ENCODE results near the gene CAPN9.

The CAPN9 gene

GRCh38 chr1:230706887-230707731 is 40.1 kb upstream of the CAPN9 start:
- TF ChIP-seq CTCF (IDR thresholded peaks at IDR 0.05; ENCODE audit: borderline replicate concordance, control extremely low read depth, extremely low read depth, insufficient read depth, missing control alignments): no peak
- in situ Hi-C loops (cut with MboI; ENCODE audit: low sequenced_read_pairs, unreplicated experiment): no loop called here
- no peak for DNase-seq (ENCODE audit: low spot score)

GRCh38 chr1:230707732-230708630 is 39.2 kb upstream of the CAPN9 start:
- DNase-seq (ENCODE audit: low spot score): no peak
- in situ Hi-C loops (cut with MboI; ENCODE audit: low sequenced_read_pairs, unreplicated experiment): no loop called here
- no peak for TF ChIP-seq CTCF (IDR thresholded peaks at IDR 0.05; ENCODE audit: borderline replicate concordance, control extremely low read depth, extremely low read depth, insufficient read depth, missing control alignments)

- in situ Hi-C loops (cut with MboI; ENCODE audit: low sequenced_read_pairs, unreplicated experiment): no loop called here
- no peak for TF ChIP-seq CTCF (IDR thresholded peaks at IDR 0.05; ENCODE audit: borderline replicate concordance, control extremely low read depth, extremely low read depth, insufficient read depth, missing control alignments)
- no peak for DNase-seq (ENCODE audit: low spot score)
These were observed 38.3 kb upstream of the CAPN9 start for GRCh38 chr1:230708631-230709580.

- TF ChIP-seq CTCF (IDR thresholded peaks at IDR 0.05; ENCODE audit: borderline replicate concordance, control extremely low read depth, extremely low read depth, insufficient read depth, missing control alignments): no peak
- in situ Hi-C loops (cut with MboI; ENCODE audit: low sequenced_read_pairs, unreplicated experiment): no loop called here
These were observed 37.3 kb upstream of the CAPN9 start for GRCh38 chr1:230709619-230710542.

GRCh38 chr1:230710543-230710904 is 36.7 kb upstream of the CAPN9 start:
- DNase-seq (ENCODE audit: low spot score): no peak
- TF ChIP-seq CTCF (IDR thresholded peaks at IDR 0.05; ENCODE audit: borderline replicate concordance, control extremely low read depth, extremely low read depth, insufficient read depth, missing control alignments): no peak
- in situ Hi-C loops (cut with MboI; ENCODE audit: low sequenced_read_pairs, unreplicated experiment): no loop called here

More at GRCh38 chr1:230709619-230710542, 37.3 kb upstream of the CAPN9 start:
- no peak for DNase-seq (ENCODE audit: low spot score)

All from GM13976 (cell line).